Left lobe of liver (tissue), 2 donors: ENCODE results near the gene REEP1. TPM values are rescaled to one million over a fixed set of nuclear protein-coding genes. Genes with fewer than 3 reads are reported as not detected.
"Not testable (repeated sequence)": the region's sequence is repeated elsewhere in the genome, so short reads cannot be mapped to it uniquely, and the experiment has no call there.

ENCODE experiments used
- ATAC-seq: fragments of 200-7000 bp; cut with Tn5 transposase; one replicate; pipeline ENCODE4 v1.9.1; 2020; ENCODE audit warnings: mild to moderate bottlenecking, moderate library complexity
- DNase-seq: peaks from one replicate; pipeline ENCODE4 v3.0.0-alpha.2; 2020; ENCODE audit warnings: low spot score
- total RNA-seq: library from RNA; stranded (reverse); gene quantifications from one replicate; pipeline ENCODE4 v1.2.1, GENCODE V29; 2021
- donor health status: DM: no; HTN: no; CAD: no; lungs with moderate emphysema.
- donor health status: DM: no; HTN: yes; CAD: no.

The REEP1 gene
- total RNA-seq, 1 donor from 2014 or later: 0.50 TPM

DNA sequence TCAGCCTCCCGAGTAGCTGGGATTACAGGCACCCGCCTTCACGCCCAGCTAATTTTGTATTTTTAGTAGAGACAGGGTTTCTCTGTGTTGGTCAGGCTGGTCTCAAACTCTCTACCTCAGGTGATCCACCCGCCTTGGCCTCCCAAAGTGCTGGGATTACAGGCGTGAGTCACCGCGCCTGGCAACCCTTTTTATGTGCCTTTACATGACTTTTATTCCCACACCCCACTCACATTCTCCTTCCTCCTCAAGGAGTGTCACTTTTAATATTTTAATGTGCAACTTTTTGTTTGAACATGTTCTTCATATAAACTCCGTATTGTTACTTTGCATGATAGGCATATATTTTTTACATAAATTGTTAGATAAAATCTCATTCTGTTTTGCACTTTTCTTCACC is 108.9 kb downstream of the REEP1 start:
- ATAC-seq: not testable (repeated sequence)

DNA sequence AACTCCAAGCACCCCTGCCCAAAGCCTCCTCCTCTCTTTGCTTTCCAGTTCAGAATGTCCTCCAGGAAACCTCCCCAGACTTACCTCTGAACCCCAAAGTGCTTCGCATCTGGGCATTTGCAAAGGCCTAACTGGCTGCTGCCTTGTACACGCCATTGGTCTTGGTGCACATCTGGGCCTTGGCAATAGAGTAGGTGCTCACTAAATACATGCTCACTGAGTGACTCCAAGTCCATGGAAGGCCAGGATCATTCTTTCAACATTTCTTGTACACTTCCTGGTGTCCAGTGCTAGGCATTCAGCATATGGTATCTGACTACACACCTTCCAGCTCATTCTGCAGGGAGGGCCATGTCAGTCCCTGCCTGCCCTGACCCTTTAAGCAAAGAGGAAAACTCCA is 109.7 kb downstream of the REEP1 start:
- DNase-seq (no peak), ATAC-seq (no peak)

More for the DNA sequence above, 108.9 kb downstream of the REEP1 start:
- DNase-seq: not testable (repeated sequence)

DNA sequence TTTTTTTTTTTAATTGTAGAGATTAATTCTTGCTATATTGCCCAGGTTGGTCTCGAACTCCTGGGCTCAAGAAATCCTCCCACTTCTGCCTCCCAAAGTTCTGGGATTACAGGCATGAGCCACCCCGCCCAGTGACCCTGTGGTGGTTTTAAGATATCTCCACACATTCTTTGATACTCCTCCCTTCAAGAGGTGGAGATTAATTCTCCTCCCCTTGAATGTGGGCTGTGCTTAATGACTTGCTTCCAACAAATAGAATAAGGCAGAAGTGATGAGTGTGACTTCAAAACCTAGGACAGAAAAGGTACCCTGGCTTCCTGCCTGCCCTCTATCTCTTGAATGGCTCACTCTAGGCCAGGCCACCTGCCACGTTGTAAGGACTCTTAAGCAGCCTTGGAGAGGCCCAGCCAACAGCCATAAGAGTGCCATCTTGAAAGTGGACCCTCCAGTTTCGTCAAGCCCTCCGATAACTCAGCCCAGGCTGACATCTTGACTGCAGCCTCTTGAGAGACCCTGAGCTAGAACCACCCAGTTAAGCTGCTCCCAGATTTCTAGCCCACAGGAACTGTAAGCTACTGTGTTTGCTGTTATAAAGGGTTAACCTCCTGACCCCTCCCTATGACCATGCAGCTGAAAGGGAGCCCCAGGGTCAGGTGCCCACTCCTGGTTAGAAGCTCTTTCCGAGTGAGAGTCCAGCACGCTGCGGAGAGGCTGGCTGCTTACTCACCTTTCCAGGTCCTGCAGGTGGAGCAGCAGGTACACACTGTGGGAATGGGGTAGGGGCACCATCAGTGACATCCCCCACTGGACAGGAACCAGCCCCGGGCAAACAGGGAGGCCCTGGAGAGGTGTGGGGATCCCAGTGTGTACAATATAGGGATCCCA is 110.5 kb downstream of the REEP1 start:
- peak; percentile 40 for DNase-seq
- no peak for ATAC-seq

DNA sequence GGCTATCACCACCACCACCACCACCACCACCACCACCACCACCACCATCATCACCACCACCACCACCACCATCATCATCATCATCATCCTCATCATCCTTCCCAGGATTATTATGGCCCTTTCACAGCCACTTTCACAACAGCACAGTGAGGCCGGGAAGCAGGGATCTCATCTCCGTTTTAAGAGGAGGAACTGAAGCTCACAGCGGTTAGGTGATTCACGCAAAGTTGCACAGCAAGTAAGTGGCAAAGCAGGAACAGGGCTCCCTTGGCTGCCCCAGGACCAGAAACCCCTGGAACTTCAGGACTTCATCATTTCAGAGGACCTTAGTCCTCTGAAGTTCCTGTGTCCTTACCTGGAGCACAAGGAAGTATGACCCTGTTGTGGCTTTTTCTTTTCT is 111.4 kb downstream of the REEP1 start:
- no peak for DNase-seq
- no peak for ATAC-seq

DNA sequence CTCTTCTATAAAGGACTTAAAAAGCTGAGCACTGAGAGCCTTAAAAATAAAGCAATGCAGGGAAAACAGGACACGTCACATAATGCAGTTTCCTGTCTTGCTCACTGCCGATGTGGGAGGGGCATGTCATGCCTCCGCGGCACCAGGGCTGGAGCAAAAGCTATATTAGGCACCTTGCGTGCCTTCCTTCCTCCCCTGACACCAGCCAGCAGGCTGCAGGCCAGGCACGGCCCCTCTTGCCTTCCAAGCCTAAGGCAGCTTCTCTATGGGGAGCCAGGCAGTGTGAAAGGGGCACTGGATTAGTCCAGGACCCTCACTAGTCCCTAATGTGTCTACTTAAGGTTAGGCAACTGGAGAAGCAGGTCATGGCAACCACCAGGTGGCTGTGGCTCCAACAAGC is 111.8 kb downstream of the REEP1 start:
- DNase-seq (peak; percentile 43), ATAC-seq (peak; percentile 65)

DNA sequence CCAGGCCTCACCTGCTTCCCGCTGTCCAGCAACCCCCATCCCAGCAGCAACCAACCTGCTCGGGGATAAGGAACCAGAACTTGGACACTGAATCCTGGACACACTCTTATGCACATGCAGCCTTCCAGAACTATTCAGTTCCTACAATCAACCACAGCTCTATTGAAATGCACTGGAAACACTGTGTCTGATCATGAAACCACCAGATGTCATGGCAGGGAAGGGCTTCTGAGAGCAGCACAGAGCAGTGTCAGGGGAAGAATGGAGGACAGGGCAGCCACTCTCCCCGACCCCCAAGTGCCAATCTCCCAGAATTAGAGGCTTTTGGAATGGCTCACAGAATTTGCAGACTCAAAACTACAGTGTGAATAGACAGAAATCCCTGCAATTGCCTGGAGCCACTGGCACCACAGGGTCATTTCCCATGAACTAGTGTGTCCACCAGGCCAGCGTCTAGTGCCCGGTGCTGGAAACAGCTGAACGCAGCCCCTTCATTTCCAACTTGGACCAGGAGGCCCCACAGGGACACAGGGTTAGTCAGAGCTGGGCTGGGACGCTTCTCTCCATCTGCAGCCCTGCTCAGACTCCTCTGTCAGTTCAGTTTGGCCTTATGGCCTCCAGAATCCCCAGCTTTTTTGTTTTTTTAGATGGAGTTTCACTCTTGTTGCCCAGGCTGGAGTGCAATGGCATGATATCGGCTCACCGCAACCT is 112.6 kb downstream of the REEP1 start:
- ATAC-seq (no peak), DNase-seq (peak; percentile 21)

DNA sequence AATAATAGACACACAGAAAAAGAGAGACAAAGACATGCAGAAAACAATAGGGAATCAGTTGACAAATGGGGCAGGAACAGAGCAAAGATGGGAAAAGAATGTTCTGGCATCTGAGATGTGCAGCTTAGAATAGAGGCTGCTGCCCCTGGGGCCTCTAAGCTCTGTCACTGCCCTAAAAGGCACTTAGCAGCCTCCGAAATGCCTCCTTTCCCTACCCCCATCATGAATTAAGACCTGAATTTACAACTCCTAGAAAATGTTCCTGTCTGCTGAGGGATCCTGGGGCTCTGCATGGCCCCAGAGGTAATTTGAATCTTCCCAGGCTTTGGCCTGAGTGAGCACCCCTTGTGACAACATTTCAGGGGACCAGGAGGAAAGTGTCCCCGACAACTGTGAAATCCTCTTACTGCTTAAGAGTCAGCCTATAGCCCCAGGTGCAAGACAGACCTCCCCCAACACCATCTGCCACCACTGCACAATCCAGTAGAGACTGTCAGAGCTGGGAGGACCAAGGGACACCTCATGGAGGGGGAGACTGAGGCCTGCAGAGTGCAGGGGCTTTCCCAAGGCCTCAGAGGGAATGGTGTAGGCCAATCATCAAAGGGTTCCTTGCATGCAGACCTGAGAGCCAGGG is 113.4 kb downstream of the REEP1 start:
- no peak for ATAC-seq
- no peak for DNase-seq

DNA sequence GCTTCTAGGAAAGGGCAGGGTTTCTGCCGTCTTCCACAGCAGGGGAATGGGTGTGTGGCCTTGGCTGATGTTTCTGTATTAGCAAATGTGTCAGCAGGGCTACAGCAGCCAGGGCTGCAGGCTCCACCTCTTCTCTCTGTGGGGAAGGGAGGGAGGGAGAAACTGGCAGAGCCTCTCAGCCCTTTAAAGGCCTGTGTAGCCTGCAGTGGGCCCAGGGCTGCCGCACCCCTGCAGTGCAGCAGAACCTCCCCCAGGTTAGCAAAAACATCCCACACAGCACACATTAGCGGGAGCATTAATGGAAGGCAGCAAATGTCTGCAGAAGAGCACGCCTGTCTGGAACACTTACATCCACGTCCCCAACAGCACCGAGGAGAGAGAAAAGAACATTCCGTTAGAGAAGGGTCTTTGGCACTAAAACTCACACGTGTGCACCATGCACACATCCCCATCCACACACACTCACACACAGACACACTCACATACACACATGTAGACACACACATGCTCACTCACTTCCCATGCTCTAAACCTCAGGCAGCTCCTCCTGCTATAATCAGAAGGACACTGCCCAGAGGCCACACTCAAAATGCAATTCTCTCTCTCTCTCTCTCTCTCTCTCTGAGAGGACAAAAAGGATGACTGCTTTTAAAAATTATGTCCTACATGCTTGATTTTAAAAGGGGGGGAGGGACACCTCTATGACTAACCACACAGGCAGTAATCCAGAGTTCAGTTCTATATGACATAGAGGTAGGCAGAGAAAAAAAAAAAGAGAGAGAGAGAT is 114.1 kb downstream of the REEP1 start:
- ATAC-seq: peak; percentile 21
- DNase-seq: peak; percentile 37

DNA sequence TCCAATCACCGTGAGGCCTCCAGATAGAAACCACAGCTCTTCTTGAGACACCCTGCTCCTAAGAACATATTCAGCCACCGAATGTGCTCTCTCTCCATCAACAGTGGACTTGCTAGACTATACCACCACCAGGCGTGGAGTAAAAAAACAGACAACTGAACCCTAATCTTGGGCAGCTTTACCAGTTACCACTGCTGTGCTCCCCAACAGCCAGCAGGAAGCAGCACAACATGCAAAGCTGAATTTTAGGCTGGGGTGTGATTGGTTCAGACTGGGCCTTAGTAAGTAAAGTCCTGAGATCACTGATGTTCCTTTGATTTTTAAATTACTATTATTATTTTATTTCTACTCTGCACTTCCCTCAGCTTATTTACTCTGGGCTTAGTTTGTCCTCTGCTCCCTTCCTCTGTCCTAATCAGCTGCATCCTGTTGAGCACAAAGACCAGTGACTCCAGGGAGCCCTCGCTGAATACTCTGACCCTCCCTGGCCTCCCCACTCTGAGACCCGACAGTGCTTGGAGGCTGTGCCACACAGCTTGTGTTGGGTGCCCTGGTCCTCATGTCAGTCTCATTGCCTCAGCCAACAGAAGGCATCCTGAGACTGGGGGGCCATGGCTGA is 116.3 kb downstream of the REEP1 start:
- peak; percentile 45 for DNase-seq
- peak; percentile 76 for ATAC-seq

DNA sequence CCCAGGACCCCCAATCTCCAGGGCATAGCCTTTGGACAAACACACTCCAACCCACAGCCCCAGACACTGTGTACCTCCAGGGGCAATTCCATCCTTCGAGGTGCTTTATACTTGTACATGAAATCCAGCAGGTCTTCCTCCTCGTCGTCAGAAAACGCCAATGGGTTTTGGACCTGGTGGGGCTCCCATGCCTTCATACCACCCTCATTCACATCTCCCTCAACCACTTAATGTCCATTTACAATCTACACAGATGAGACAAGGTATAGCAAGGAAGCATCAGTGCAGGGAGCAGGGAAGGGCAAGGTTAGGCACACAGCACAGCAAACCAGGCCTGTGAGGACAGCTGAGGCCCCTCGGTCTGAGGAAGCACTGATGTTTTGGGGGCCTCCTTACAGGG is 117.5 kb downstream of the REEP1 start:
- DNase-seq (no peak), ATAC-seq (no peak)

DNA sequence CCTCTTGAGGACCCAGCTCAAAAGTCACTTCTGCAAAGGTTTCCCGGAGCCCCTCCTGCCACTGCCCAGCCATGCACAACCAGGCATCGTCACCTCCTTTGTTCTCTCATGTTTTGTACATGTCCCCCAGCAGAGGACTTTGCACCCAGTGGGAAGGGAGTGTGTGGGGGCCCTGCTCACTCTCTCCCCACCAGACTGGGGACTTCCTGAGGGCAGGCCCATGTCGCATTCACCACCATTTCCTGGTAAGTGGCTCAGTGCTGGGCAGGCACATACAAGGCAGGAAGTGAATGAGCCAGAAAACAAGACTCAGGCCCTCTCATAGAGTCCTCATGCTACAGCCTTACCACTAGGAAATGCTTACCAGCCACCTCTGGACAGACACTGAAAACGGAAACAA is 119.3 kb downstream of the REEP1 start:
- no peak for DNase-seq
- ATAC-seq: no peak

DNA sequence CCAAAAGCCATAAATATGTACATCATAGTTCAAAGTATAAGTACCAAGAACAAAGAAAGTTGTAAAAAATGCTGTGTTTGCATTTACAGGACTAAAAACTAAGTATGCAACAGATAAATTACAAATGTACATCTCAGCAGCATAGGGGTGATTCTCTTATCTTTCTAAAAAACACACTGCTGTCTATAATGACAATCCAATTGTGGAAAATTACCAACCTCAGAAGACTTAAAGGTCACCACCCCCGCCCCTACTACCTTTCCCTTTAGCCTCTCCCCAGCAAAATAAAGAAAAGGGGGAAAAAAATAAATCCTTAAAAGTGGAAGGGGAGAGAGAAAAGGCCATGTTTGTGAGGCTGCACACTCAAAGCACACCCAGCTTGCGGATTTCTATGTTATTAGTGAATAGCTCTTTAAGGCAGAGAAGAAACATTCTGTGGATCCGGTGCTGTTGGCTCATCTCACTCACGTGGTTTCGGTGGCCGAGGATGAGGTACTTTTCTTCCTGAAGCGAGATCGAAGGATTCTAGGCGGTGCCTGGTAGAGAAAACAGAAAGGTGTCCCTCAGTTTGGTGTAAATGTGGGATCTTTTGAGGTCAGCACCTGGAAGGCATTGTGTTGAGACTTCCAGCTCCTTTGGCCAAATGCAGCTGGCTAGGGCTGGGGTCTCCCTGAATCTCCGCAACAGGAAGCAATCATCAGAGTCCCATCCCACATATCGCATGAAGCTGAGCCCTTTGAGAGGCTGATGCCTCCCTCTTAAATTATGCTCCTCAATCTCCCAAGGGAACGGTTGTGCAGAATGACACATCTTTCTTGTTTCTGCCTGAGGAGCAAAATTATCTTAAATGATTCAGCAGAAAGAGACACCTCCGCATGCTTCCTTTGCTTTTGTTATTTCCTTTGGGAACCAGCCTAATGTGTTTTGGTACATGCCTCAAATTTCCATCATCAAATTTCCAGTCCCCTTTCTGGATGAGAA is 120.6 kb downstream of the REEP1 start:
- no peak for DNase-seq
- no peak for ATAC-seq

DNA sequence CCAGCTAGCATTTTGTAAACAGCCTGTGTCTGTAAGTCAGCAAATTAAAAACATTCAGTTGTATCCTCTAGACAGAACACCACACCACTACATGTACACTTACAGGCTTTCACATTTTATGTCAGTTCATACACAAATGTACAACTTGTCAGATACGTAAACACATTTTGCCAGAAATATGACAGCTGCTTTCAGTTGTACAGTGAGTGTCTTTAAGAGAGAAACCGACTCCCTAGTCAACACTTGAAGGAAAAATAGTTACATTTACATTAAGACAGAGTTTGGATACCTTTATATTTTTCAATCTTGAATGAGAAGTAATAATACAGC is 123.0 kb downstream of the REEP1 start:
- ATAC-seq: no peak
- no peak for DNase-seq

DNA sequence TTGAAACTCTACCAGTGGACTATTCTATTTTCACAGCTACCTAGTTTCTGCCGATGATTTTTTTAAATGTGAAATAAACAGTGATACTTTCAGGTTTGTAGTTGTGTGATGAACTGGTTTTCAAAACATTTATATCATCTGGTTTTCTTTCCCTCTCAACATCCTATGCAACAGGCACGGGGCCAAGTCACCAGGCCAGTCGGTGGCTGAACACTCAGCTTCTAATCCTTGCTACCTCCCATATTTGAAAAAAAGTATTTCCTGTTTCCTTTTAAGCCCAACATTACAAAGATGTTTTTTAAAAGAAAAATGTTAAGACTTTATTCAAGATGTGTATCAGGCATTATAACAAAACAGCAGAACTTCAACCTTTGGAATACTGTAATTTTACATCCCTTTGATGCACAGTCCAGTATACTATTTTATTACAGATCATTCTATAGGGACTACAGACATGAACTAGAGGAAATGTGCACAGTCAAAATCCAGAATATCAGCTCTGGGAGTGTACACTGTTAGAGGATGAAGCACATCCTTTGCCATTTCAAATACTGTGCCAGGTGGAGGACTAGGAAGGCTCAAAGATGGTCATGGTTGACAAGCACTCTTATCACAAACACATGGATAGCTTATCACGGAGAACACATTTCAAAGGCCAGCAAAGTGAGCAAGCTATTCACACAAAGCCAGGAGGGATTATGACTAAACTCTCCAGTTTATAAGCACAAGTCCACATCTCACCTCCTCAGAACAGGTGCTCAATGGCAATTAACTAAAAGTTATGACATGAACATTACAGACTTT is 123.5 kb downstream of the REEP1 start:
- DNase-seq (peak; percentile 42), ATAC-seq (no peak)

DNA sequence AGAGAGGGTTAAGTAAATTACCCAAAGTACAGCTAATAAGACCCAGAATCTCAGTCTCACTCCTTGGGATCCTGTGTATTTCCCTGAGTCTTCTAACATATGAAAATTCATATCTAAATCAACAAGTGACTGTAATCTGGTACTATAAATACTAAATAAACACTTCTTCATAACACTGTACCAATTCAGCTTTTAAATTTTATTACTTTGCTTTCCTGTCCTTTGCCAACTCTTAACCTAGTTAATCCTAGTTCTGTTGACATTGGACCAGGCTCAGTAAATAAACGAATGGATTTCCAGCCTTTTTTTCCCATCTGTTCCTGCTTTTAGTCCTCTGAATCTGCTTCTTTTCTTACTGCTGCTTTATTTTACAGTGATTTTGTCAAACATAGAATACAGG is 124.4 kb downstream of the REEP1 start:
- DNase-seq (no peak), ATAC-seq (peak; percentile 57)

DNA sequence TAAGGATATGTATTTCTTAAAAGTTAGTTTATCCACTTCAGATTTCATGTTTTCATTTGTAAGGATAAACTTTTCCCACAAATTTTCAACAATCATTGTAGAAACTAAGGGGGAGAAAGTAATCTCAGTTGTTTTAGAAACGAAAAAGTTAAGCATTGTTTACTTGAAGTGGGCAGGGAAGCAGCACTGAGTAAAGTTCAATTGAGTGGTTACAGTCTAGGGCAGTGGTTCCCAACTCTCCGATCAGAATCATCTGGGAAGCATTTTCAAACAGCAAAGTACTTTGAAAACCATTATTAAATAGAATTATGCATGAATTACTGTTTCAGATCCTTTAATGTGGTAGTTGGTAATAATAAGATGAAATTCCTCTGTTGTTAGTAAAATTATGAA is 125.6 kb downstream of the REEP1 start:
- DNase-seq (no peak), ATAC-seq (peak; percentile 83)

DNA sequence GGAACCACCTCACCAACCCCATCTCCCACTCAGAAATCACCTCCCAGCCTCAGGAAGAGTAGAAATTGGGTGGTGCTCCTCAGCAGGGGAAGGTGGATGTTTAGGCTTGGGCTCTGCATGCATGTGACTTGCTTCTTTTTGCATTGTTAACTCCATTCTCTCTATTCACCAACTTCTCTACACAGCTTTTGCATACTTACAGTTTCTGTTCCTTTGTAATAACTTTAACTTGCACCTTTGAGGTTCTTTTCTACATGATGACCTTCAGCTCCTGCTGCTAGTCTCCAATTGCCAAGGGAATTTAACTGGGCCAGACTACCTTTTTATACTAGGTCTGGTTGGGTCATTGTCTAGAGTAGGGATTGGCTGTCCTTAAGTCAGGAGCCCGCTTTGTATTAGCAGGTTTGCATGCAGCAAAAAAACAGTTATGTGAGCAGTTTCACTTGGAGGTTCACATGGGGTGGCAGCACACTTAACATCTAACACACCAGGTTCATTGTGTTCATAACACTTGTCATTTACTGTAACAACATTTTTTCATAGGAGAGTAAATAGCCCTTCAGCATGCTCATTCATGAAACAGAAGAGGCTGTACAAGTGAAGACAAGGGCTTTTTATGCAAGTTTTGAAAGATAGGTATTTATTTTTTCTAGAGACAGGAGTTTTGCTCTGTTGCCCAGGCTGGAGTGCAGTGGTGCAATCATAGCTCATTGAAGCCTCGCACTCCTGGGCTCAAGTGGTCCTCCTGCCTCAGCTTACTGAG is 126.2 kb downstream of the REEP1 start:
- DNase-seq (peak; percentile 31), ATAC-seq (peak; percentile 70)

DNA sequence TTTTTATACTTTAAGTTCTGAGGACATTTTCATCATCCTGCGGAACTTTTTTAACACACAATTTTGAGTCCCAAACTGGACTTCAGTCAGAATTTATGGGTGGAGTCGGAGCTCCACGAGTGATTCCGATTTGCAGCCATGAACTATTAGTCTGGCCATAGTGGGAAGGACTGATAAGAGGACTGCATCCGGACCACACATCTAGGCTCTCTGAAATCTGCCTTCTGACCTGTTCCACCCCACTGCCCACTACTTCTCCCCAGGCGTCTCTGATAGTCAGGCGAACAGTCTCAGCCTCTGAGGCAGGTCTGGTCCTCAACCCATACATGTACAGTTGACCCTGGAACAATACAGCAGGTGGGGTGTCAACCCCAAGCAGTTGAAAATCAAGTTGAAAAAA is 133.0 kb downstream of the REEP1 start:
- ATAC-seq (no peak), DNase-seq (no peak)
